ENCODE measurements around the gene TENM4.

- TF ChIP-seq EZH2phosphoT487 (IDR thresholded peaks at IDR 0.05) (no peak), CTCF (IDR thresholded peaks at IDR 0.05) (no peak), EZH2 (IDR thresholded peaks at IDR 0.05) (no peak)
Observed at GRCh38 chr11:78744202-78744601, 696.6 kb downstream of the TENM4 start.

All from neural progenitor cell (in vitro differentiated cells).